ENCODE measurements around the gene ZBTB12. TPM values are rescaled to one million over a fixed set of nuclear protein-coding genes. Genes with fewer than 3 reads are reported as not detected.

Gene ZBTB12
- total RNA-seq, 5 donors from 2014 or later (not counting 1 experiment from before 2014, with no cell fraction given), result 1.0 to 3.5 (median 3.1) TPM

DNA sequence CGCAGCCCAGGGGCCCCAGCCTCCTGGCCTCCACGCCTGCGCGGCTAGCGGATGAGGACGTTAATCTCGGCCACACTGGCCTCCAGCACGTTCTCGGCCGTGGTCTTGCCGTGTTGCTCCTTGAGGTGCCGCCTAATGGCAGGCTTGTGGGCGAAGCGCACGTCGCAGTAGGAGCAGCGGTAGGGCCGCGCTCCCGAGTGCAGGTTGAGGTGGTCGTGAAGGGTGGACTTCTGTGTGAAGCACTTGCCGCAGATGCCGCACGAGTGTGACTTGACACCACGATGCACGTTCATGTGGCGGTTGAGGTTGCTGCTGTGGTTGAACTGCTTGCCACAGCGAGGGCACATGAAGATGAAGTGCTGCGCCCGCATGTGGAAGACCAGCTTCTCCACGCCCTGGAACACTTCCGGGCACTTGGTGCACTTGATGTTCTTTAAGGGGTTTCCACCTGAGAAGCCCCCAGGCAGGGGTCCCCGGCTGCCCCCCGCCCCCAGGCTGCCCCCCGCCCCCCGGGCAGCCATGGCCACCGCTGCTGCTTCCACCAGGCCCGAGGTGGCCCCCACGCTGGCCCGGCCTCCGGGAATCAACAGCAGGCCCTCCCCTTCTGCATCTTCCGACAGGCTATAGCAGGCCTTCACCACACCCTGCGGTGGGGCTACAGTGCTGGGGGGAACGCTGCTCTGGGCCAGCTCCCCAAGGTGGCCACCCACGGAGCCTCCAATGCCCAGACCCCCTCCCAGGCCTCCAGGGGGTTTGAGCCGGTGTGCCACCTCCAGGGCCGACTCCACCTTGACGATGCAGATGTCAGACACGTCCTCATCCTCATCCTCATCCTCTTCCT is 1.8 kb downstream of the ZBTB12 start:
- DNase-seq, result peak in 5 of 35 experiments; percentile 4 to 39 (median 10)
- H3K4me1 ChIP-seq (ENCODE audit: control insufficient read depth in 1 of 2, extremely low read depth in 1 of 2, insufficient read depth in 2 of 2, low read length in 2 of 2), result peaks cover 12 to 48% of the 10 kb centered on the region in 2 experiments

DNA sequence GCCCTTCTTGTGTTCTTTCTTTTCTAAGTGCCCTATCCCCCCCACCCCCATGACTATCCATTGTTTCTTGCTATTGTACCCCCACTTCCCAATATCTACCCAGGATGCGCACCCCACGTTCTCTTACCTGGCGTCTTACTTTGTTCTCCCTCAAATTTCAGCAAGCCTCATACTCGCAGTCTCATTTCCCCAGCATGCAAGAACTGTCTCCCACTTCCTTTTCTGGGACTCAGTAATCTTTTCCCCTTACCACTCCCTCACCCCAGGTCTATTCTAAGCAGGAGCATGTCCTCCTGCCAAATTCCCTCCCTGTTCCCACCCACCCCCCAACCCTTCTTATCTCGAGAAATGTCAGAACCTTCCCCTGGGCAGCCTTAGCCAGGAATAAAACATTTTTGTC is 2.7 kb downstream of the ZBTB12 start:
- peaks cover 41 to 45% (median 41%) of the 10 kb centered on the region in 3 donors for H3K4me1 Mint-ChIP-seq
- no peak overlapping the region for H3K27ac ChIP-seq (ENCODE audit: low read length)

More for the DNA sequence above, 1.8 kb downstream of the ZBTB12 start:
- Mint-ChIP-seq H3K4me1 (peaks cover 41 to 45% (median 41%) of the 10 kb centered on the region in 3 donors), H3K36me3 (peaks cover 6% of the 10 kb centered on the region), H3K4me3 (peak overlapping the region; percentile 53 to 96 (median 58)), H3K9me3 (no peaks in the 10 kb centered on the region), H3K27me3 (no peaks in the 10 kb centered on the region), H3K27ac (peak overlapping the region; percentile 19 to 64)
- H3K27ac ChIP-seq (ENCODE audit: low read length), result no peak overlapping the region
- WGBS (ENCODE audit: insufficient coverage), result 65% methylated on average over 36 of the region's 49 CpGs
- no peak for ATAC-seq (replicated peaks in 1 of 4)
- peaks cover 3 to 6% of the 10 kb centered on the region in 2 donors for H3K36me3 ChIP-seq (ENCODE audit: control insufficient read depth in 2 of 2, extremely low read depth in 1 of 2, insufficient read depth in 1 of 2, low read length in 1 of 2)
- no peak overlapping the region for H3K4me3 ChIP-seq (ENCODE audit: control insufficient read depth in 1 of 2, extremely low read depth in 1 of 2, low read length in 1 of 2)
- ChIA-PET CTCF (no interaction called here), POLR2A (no interaction called here)
- H3K27me3 ChIP-seq (replicated peaks in 1 of 2; ENCODE audit: control insufficient read depth in 2 of 2, extremely low read depth in 1 of 2, insufficient read depth in 2 of 2, low read length in 1 of 2), result no peaks in the 10 kb centered on the region
- no peaks in the 10 kb centered on the region for H3K9me3 ChIP-seq

DNA sequence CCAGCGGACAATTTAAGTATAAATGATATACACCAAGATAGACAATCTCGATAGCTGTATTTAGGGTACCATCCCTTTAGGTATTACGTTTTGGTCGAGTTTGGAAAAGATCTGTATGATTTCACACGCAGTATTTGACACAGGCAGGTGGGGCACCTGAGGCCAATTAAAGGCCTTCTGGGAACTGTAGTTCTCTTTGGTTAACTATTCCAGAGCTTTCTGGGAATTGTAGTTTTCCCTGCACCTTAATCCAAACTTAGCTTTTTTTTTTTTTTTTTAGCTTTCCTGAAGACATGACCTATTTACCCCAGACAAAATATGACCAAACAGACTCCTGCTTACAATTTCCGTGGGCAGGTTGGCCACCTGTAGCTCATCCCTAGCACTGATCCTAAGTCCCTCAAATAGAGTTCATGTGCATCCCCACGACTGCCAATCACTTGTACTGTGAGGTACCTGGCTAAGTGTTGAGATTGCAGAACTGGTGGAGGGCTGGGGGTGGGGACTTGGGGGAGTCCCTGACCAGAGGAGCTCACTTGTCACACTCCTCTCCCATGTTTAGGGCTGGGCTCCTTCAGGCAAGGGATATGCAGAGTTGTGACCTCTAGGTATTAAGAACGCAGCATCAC is 3.4 kb downstream of the ZBTB12 start:
- H3K27me3 Mint-ChIP-seq, result no peaks in the 10 kb centered on the region
- peaks cover 41 to 45% (median 41%) of the 10 kb centered on the region in 3 donors for H3K4me1 Mint-ChIP-seq
- peak; percentile 12 to 51 (median 20) for ATAC-seq (replicated peaks in 1 of 4)
- ChIA-PET CTCF (interaction anchor here (0.5 to 1.9 kb wide), 4 partner anchors 9 to 60 kb away, joined by 3 to 7 read pairs (median 6); partner anchors contain the start of gene NEU1 (in 1 of the 2)), POLR2A (interaction anchor here (0.6 to 1.3 kb wide), 6 partner anchors 9 to 1549 kb away, joined by 3 to 8 read pairs (median 4); partner anchors contain the start of genes DDX39B (in 1 of the 2), NELFE (in 1 of the 2), NEU1 (in 1 of the 2) and SKIC2 (in 1 of the 2))
- H3K4me3 ChIP-seq (ENCODE audit: control insufficient read depth in 1 of 2, extremely low read depth in 1 of 2, low read length in 1 of 2), result peak overlapping the region; percentile 98 to 100
- peaks cover 12 to 48% of the 10 kb centered on the region in 2 experiments for H3K4me1 ChIP-seq (ENCODE audit: control insufficient read depth in 1 of 2, extremely low read depth in 1 of 2, insufficient read depth in 2 of 2, low read length in 2 of 2)
- peaks cover 8% of the 10 kb centered on the region for H3K36me3 Mint-ChIP-seq
- DNase-seq, result peak in 13 of 35 experiments; percentile 8 to 72 (median 27)
- peak overlapping the region; percentile 90 for H3K27ac ChIP-seq (ENCODE audit: low read length)
- no peaks in the 10 kb centered on the region for H3K27me3 ChIP-seq (replicated peaks in 1 of 2; ENCODE audit: control insufficient read depth in 2 of 2, extremely low read depth in 1 of 2, insufficient read depth in 2 of 2, low read length in 1 of 2)
- WGBS (ENCODE audit: insufficient coverage), result 0% methylated on average over 3 of the region's 8 CpGs
- H3K27ac Mint-ChIP-seq, result peak overlapping the region; percentile 95 to 97
- no peaks in the 10 kb centered on the region for H3K9me3 ChIP-seq
- H3K36me3 ChIP-seq (ENCODE audit: control insufficient read depth in 2 of 2, extremely low read depth in 1 of 2, insufficient read depth in 1 of 2, low read length in 1 of 2), result peaks cover 3 to 19% of the 10 kb centered on the region in 2 donors
- peak overlapping the region; percentile 95 to 99 (median 96) for H3K4me3 Mint-ChIP-seq
- H3K9me3 Mint-ChIP-seq, result no peaks in the 10 kb centered on the region

More for the DNA sequence above, 2.7 kb downstream of the ZBTB12 start:
- Mint-ChIP-seq H3K27ac (peak overlapping the region; percentile 60 to 81), H3K9me3 (no peaks in the 10 kb centered on the region), H3K36me3 (peaks cover 6% of the 10 kb centered on the region), H3K4me3 (peak overlapping the region; percentile 53 to 96 (median 58)), H3K27me3 (no peaks in the 10 kb centered on the region)
- ATAC-seq (replicated peaks in 1 of 4) (no peak), DNase-seq (no peak)
- POLR2A ChIA-PET, result interaction anchor here in 1 of 2 donors (1.3 kb wide), 1 partner anchor 36 kb away, joined by 5 read pairs; the partner anchor contains the start of gene NEU1
- Histone ChIP-seq H3K4me3 (ENCODE audit: control insufficient read depth in 1 of 2, extremely low read depth in 1 of 2, low read length in 1 of 2) (no peak overlapping the region), H3K4me1 (ENCODE audit: control insufficient read depth in 1 of 2, extremely low read depth in 1 of 2, insufficient read depth in 2 of 2, low read length in 2 of 2) (peaks cover 12 to 48% of the 10 kb centered on the region in 2 experiments), H3K9me3 (no peaks in the 10 kb centered on the region), H3K36me3 (ENCODE audit: control insufficient read depth in 2 of 2, extremely low read depth in 1 of 2, insufficient read depth in 1 of 2, low read length in 1 of 2) (peaks cover 3 to 12% of the 10 kb centered on the region in 2 donors), H3K27me3 (replicated peaks in 1 of 2; ENCODE audit: control insufficient read depth in 2 of 2, extremely low read depth in 1 of 2, insufficient read depth in 2 of 2, low read length in 1 of 2) (no peaks in the 10 kb centered on the region)
- 90% methylated on average over 5 of the region's 5 CpGs for WGBS (ENCODE audit: insufficient coverage)
- CTCF ChIA-PET, result interaction anchor here in 1 of 2 donors (1.9 kb wide), 1 partner anchor 36 kb away, joined by 7 read pairs; the partner anchor contains the start of gene NEU1

DNA sequence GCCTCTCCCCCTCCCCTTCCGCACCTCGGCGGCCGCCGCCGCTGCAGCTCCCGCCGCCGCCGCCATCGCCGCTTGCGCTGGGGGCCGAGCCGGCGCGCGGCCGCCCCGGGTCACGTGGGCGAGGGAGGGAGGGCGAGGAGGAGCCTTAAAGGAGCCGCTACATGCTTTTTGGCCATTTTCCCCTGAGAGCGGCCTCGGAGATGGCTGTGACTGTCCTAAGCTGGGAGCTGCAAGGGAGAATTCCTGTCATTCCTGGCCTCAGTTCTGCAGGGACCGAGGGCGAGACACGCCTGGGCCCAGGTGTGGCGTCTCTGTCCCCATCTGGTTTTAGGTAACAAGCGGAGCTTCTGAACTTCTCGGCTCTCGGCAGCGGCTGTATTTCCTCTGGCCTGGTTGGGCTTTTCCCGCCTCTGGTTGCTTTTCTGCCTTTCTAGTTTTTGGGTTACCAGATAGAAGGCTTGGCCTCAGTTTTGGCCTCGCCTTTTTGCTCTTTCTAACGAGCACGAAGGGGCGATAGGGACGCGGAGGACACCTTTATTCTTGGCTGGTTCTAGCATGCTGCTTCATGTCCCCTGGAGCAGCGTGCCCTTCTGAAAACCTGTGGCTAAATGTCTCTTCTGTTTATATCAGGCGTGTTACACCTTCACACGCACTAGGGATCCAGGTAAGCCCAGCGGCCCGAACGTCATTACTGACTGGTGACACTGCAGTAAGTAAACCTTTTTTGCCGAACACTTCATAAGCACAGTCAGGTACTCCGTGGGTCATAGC is 4.1 kb downstream of the ZBTB12 start, which contains the start of gene EHMT2:
TSS of gene EHMT2 (minus strand) at position 87 of the 771 bp plus-strand sequence. CDS start at position 66, 21 bp downstream.
- H3K27ac ChIP-seq (ENCODE audit: low read length), result peak within 1 kb of the TSS; percentile 90
- Mint-ChIP-seq H3K36me3 (peaks cover 10% of the 10 kb centered on the region), H3K27me3 (no peaks in the 10 kb centered on the region), H3K27ac (peak within 1 kb of the TSS; percentile 95 to 97), H3K4me1 (peaks cover 37 to 40% (median 37%) of the 10 kb centered on the region in 3 donors), H3K9me3 (no peaks in the 10 kb centered on the region), H3K4me3 (peak within 1 kb of the TSS; percentile 95 to 99 (median 96))
- ATAC-seq (replicated peaks in 1 of 4) (peak; percentile 58 to 68 (median 61)), DNase-seq (peak; percentile 69 to 92 (median 82))
- H3K9me3 ChIP-seq, result no peaks in the 10 kb centered on the region
- ChIA-PET POLR2A (interaction anchor here (0.6 to 1.3 kb wide), 8 partner anchors 9 to 1549 kb away, joined by 3 to 8 read pairs (median 5); partner anchors contain the start of genes DDR1 (in 1 of the 2), DDX39B (in 1 of the 2), NELFE (in 1 of the 2) and NEU1 (in 1 of the 2)), CTCF (interaction anchor here in 1 of 2 donors (0.5 to 1.9 kb wide), 6 partner anchors 10 to 172 kb away, joined by 3 to 7 read pairs (median 6); partner anchors contain the start of gene NEU1)
- H3K4me3 ChIP-seq (ENCODE audit: control insufficient read depth in 1 of 2, extremely low read depth in 1 of 2, low read length in 1 of 2), result peak within 1 kb of the TSS; percentile 98 to 100
- H3K36me3 ChIP-seq (ENCODE audit: control insufficient read depth in 2 of 2, extremely low read depth in 1 of 2, insufficient read depth in 1 of 2, low read length in 1 of 2), result peaks cover 3 to 26% of the 10 kb centered on the region in 2 donors
- peaks cover 12 to 47% of the 10 kb centered on the region in 2 experiments for H3K4me1 ChIP-seq (ENCODE audit: control insufficient read depth in 1 of 2, extremely low read depth in 1 of 2, insufficient read depth in 2 of 2, low read length in 2 of 2)
- H3K27me3 ChIP-seq (replicated peaks in 1 of 2; ENCODE audit: control insufficient read depth in 2 of 2, extremely low read depth in 1 of 2, insufficient read depth in 2 of 2, low read length in 1 of 2), result no peaks in the 10 kb centered on the region
- WGBS (ENCODE audit: insufficient coverage), result under 1% methylated on average over 38 of the region's 49 CpGs

DNA sequence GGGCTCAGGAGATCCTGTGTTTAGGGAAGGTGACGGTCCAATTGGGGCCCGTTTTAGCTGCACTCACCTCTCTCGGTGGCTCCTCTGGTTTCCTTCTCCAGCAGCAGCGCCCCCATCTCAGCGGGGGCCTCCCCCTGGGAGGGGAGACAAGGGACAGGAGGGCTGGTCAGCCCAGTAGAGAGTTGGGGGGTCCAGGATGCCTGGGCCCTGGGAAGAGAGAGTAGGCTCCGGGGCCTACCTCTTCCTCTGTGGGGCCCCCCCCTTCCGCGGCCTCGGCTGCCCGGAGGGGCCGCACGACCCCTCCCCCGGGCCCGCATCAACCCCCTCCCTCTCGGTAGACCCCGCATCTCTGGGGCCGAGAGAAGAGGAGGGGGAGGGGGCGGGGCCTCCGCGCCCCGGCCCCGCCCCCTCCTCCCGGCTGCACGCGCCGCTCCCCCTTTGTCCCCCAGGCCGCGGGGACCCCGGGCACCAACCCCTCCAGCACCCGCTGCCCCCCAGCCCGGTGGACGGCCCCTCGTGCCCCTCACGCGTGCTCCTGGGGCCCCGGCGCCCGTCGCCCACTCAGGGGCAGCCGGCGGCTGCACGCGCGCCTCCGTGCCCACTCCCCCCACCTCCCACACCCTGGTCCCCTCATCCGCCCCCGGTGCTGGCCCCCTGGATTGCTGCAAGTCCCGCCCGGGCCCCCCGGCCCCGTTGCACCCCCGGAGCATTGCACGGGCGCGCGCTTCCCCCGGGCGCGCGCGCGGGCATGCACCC is 4.9 kb downstream of the ZBTB12 start:
- Histone ChIP-seq H3K4me1 (ENCODE audit: control insufficient read depth in 1 of 2, extremely low read depth in 1 of 2, insufficient read depth in 2 of 2, low read length in 2 of 2) (peaks cover 12 to 41% of the 10 kb centered on the region in 2 experiments), H3K9me3 (no peaks in the 10 kb centered on the region), H3K4me3 (ENCODE audit: control insufficient read depth in 1 of 2, extremely low read depth in 1 of 2, low read length in 1 of 2) (peak overlapping the region; percentile 98 to 100), H3K27me3 (replicated peaks in 1 of 2; ENCODE audit: control insufficient read depth in 2 of 2, extremely low read depth in 1 of 2, insufficient read depth in 2 of 2, low read length in 1 of 2) (no peaks in the 10 kb centered on the region), H3K36me3 (ENCODE audit: control insufficient read depth in 2 of 2, extremely low read depth in 1 of 2, insufficient read depth in 1 of 2, low read length in 1 of 2) (peaks cover 6 to 34% of the 10 kb centered on the region in 2 donors), H3K27ac (ENCODE audit: low read length) (peak overlapping the region; percentile 78)
- Mint-ChIP-seq H3K27ac (peak overlapping the region; percentile 88 to 91), H3K4me3 (peak overlapping the region; percentile 83 to 96 (median 95)), H3K36me3 (peaks cover 17% of the 10 kb centered on the region), H3K9me3 (no peaks in the 10 kb centered on the region), H3K4me1 (peaks cover 31 to 34% (median 32%) of the 10 kb centered on the region in 3 donors), H3K27me3 (no peaks in the 10 kb centered on the region)
- ChIA-PET POLR2A (interaction anchor here (0.6 to 0.7 kb wide), 3 partner anchors 271 to 1013 kb away, joined by 3 to 6 read pairs (median 5); partner anchors contain the start of gene DDR1 (in 1 of the 2)), CTCF (interaction anchor here in 1 of 2 donors (0.6 to 1.9 kb wide), 5 partner anchors 9 to 172 kb away, joined by 4 to 7 read pairs (median 6); partner anchors contain the start of gene NEU1)
- ATAC-seq (replicated peaks in 1 of 4), result peak; percentile 0 to 16 (median 4)
- peak in 6 of 35 experiments; percentile 5 to 35 (median 14) for DNase-seq
- 2% methylated on average over 26 of the region's 62 CpGs for WGBS (ENCODE audit: insufficient coverage)

Measured in T-cell (primary cell).